ENCODE measurements around the gene SRGAP2B.
"Not testable (repeated sequence)": the region's sequence is repeated elsewhere in the genome, so short reads cannot be mapped to it uniquely, and the experiment has no call there.

DNA sequence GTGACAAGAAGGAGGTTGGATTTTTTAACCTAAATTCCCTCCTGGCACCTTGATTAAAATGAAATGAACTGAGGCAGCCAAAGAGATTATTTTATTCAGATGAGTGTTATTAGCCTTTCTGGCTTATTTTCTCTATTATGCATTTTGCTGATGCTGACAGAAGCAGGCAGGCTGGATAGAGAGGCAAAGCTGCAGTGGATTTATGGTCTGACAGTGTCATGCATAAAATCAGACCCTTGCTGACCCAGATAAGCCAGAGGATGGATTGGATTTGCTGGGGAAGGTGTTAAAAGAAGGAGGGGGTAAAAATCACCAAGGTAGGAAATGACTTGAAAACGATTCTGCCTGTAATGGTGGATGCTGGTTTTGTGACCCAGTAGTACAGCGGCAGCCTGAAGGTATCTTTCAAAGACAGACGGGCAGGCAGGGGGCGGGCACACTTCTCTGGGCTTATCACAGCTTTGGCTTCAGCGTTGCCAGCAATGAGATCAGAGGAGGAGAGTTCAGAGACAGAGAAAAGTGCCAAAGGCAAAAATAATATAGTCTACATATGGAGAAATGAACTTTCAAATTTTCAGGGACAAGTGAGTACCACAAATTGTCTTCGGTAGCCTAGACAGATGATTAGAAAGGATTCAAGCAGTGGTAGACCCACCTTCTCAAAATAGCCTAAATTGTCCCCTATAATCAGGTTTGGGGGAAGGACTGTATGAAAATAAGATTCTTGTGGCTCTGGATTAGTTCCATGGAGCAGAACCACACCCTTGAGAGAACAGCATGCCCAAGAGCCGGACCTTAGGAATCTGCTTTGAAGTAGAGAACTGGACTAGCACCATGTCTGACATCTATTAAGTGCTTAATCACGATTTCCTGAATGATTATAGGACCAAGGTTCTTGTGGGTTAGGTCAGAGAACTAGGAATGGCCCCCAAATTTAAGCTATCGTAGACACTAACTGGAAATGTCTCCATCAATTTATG, 133.2 kb downstream of the SRGAP2B start:
- not testable (repeated sequence) for TF ChIP-seq CTCF (conservative IDR thresholded peaks at IDR 0.05; ENCODE audit: low read depth, low read length); POLR2A (IDR thresholded peaks at IDR 0.05; ENCODE audit: low read depth, low read length)
- TF ChIP-seq, protein P1, sequence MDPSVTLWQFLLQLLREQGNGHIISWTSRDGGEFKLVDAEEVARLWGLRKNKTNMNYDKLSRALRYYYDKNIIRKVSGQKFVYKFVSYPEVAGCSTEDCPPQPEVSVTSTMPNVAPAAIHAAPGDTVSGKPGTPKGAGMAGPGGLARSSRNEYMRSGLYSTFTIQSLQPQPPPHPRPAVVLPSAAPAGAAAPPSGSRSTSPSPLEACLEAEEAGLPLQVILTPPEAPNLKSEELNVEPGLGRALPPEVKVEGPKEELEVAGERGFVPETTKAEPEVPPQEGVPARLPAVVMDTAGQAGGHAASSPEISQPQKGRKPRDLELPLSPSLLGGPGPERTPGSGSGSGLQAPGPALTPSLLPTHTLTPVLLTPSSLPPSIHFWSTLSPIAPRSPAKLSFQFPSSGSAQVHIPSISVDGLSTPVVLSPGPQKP (IDR thresholded peaks at IDR 0.05; ENCODE audit: borderline replicate concordance, low read depth, low read length), result not testable (repeated sequence)
